SK-N-SH (cell line): Measurements from ENCODE around the gene PFKFB3. TPM values are rescaled to one million over a fixed set of nuclear protein-coding genes. Genes with fewer than 3 reads are reported as not detected.

Experiments used
- CTCF ChIA-PET: fragments of 300-600, 350-600 bp; formaldehyde crosslinking; extraction: SDS; loops from one replicate; lab custom pipeline; 2021; lab: Yijun Ruan, JAX
- POLR2A ChIA-PET: fragments of 350-600 bp; sonication (Branson Sonifier 250); formaldehyde crosslinking; extraction: SDS; loops from one replicate; lab custom pipeline; 2020; ENCODE audit warnings: antibody characterized with exemption, inconsistent platforms; lab: Yijun Ruan, JAX
- DNase-seq: peaks from one replicate; pipeline ENCODE4 v3.0.0; 2012
- H2AFZ ChIP-seq: fragments of 200-600 bp; sonication (generic); 2 replicates; pipeline ENCODE4 v1.8.1; 2016; ENCODE audit warnings: antibody characterized with exemption, mild to moderate bottlenecking, low read depth
- H3F3A ChIP-seq: fragments of 200-600 bp; sonication (generic); replicated peaks from 2 replicates; pipeline ENCODE3; 2016; ENCODE audit warnings: antibody characterized with exemption, mild to moderate bottlenecking; ENCODE audit not compliant: insufficient read depth
- H3K27ac ChIP-seq, 2 experiments: fragments of 200-500 bp in 1 of 2; fragments of 200-600 bp in 1 of 2; sonication (Bioruptor generic) in 1 of 2; sonication (generic), shearing (Covaris generic) in 1 of 2; 2 replicates each; pipeline versions ENCODE4 v1.5.1 to v1.6.1; 2014 to 2016; ENCODE audit warnings: low read depth in 2 of 2, inconsistent platforms in 1 of 2, low read length in 1 of 2, mild to moderate bottlenecking in 1 of 2, mixed read lengths in 1 of 2
- H3K27me3 ChIP-seq: fragments of 200-600 bp; sonication (generic), shearing (Covaris generic); 2 replicates; pipeline ENCODE4 v1.6.1; 2016; ENCODE audit warnings: mixed run types; ENCODE audit not compliant: insufficient read depth
- H3K36me3 ChIP-seq, 2 experiments: fragments of 200-500 bp in 1 of 2; fragments of 200-600 bp in 1 of 2; sonication (Bioruptor generic) in 1 of 2; sonication (generic) in 1 of 2; replicated peaks in 1 of 2; 2 replicates each; pipeline versions ENCODE3 to v1.5.1; 2014 to 2016; ENCODE audit warnings: low read length in 1 of 2, mild to moderate bottlenecking in 1 of 2; ENCODE audit not compliant: insufficient read depth in 2 of 2, control insufficient read depth in 1 of 2
- H3K4me1 ChIP-seq, 2 experiments: fragments of 200-500 bp in 1 of 2; fragments of 200-600 bp in 1 of 2; sonication (Bioruptor generic) in 1 of 2; sonication (generic), shearing (Covaris generic) in 1 of 2; 2 replicates each; pipeline versions ENCODE4 v1.5.1 to v1.6.1; 2014 to 2016; ENCODE audit warnings: low read depth in 1 of 2, low read length in 1 of 2, mixed run types in 1 of 2; ENCODE audit not compliant: insufficient read depth in 2 of 2, control insufficient read depth in 1 of 2
- H3K4me2 ChIP-seq: fragments of 200-600 bp; sonication (generic), shearing (Covaris generic); 2 replicates; pipeline ENCODE4 v1.6.1; 2017; ENCODE audit warnings: mixed run types
- H3K4me3 ChIP-seq, 2 experiments: fragments of 200-500 bp in 1 of 2; fragments of 200-600 bp in 1 of 2; sonication (Bioruptor generic) in 1 of 2; sonication (generic), shearing (Covaris generic) in 1 of 2; 2 replicates each; pipeline versions ENCODE4 v1.5.1 to v1.8.1; 2014 to 2016; ENCODE audit warnings: low read depth in 2 of 2, inconsistent platforms in 1 of 2, low read length in 1 of 2, mild to moderate bottlenecking in 1 of 2, mixed read lengths in 1 of 2, moderate library complexity in 1 of 2
- H3K79me2 ChIP-seq: fragments of 200-600 bp; sonication (generic); 2 replicates; pipeline ENCODE4 v1.8.1; 2017; ENCODE audit warnings: mild to moderate bottlenecking; ENCODE audit not compliant: insufficient read depth
- H3K9ac ChIP-seq: fragments of 200-600 bp; sonication (generic); 2 replicates; pipeline ENCODE4 v1.6.1; 2017; ENCODE audit warnings: mixed run types
- H3K9me2 ChIP-seq: fragments of 200-600 bp; sonication (generic); 2 replicates; pipeline ENCODE4 v1.6.1; 2017; ENCODE audit warnings: mixed run types
- H3K9me3 ChIP-seq: fragments of 200-600 bp; sonication (generic); 2 replicates; pipeline ENCODE4 v1.6.1; 2017; ENCODE audit warnings: mixed run types, mild to moderate bottlenecking, moderate library complexity
- H4K20me1 ChIP-seq: fragments of 200-600 bp; sonication (generic); 2 replicates; pipeline ENCODE4 v1.6.1; 2017; ENCODE audit warnings: mild to moderate bottlenecking, mixed run types; ENCODE audit not compliant: insufficient read depth
- CHD2 ChIP-seq: fragments of 150-350 bp; IDR thresholded peaks from 2 replicates; pipeline ENCODE4 v1.6.1; 2018; ENCODE audit warnings: low read length; ENCODE audit not compliant: partially characterized antibody
- ELF1 ChIP-seq: IDR thresholded peaks from 2 replicates; pipeline ENCODE4 v1.4.0; 2012
- EP300 ChIP-seq, 2 experiments: IDR thresholded peaks; 2 replicates each; pipeline versions ENCODE4 v1.4.0 to v1.6.1; 2012; ENCODE audit warnings: borderline replicate concordance in 1 of 2, low read depth in 1 of 2, low read length in 1 of 2
- EZH2phosphoT487 ChIP-seq: fragments of 200-600 bp; sonication (generic); IDR thresholded peaks from 2 replicates; pipeline ENCODE4 v1.6.1; 2017; ENCODE audit warnings: low read depth, mixed run types, mild to moderate bottlenecking, antibody characterized with exemption, moderate library complexity, borderline replicate concordance
- FOSL2 ChIP-seq: IDR thresholded peaks from 2 replicates; pipeline ENCODE4 v1.4.0; 2012; ENCODE audit warnings: low read depth, mild to moderate bottlenecking, moderate library complexity, borderline replicate concordance
- MEF2A ChIP-seq: IDR thresholded peaks from 2 replicates; pipeline ENCODE4 v1.4.0; 2012; ENCODE audit warnings: low read depth, borderline replicate concordance
- NFIC ChIP-seq: IDR thresholded peaks from 2 replicates; pipeline ENCODE4 v1.4.0; 2012; ENCODE audit warnings: borderline replicate concordance
- POLR2AphosphoS5 ChIP-seq: IDR thresholded peaks from 2 replicates; pipeline ENCODE4 v1.6.1; 2012; ENCODE audit warnings: low read depth, low read length
- RCOR1 ChIP-seq: fragments of 150-350 bp; IDR thresholded peaks from 2 replicates; pipeline ENCODE4 v1.6.1; 2017; ENCODE audit warnings: antibody characterized with exemption, low read length
- REST ChIP-seq: IDR thresholded peaks from 2 replicates; pipeline ENCODE4 v1.6.1; 2012; ENCODE audit warnings: mild to moderate bottlenecking, low read depth, low read length, moderate library complexity
- RFX5 ChIP-seq: IDR thresholded peaks from 2 replicates; pipeline ENCODE4 v1.6.1; 2012; ENCODE audit warnings: mild to moderate bottlenecking, improper control_type of control experiment, low read length
- RXRA ChIP-seq: IDR thresholded peaks from 2 replicates; pipeline ENCODE4 v1.4.0; 2012; ENCODE audit warnings: low read depth, mild to moderate bottlenecking, borderline replicate concordance
- SIN3A ChIP-seq: IDR thresholded peaks from 2 replicates; pipeline ENCODE4 v1.6.1; 2012; ENCODE audit warnings: low read depth, mild to moderate bottlenecking, low read length, moderate library complexity, borderline replicate concordance
- TCF12 ChIP-seq: IDR thresholded peaks from 2 replicates; pipeline ENCODE4 v1.4.0; 2012
- TEAD4 ChIP-seq: IDR thresholded peaks from 2 replicates; pipeline ENCODE4 v1.4.0; 2012; ENCODE audit warnings: mild to moderate bottlenecking, borderline replicate concordance; ENCODE audit not compliant: insufficient read depth
- USF1 ChIP-seq: IDR thresholded peaks from 2 replicates; pipeline ENCODE4 v1.4.0; 2012; ENCODE audit warnings: low read depth, borderline replicate concordance
- USF2 ChIP-seq: fragments of 150-350 bp; IDR thresholded peaks from 2 replicates; pipeline ENCODE4 v1.6.1; 2017; ENCODE audit warnings: antibody characterized with exemption, low read length, low read depth, borderline replicate concordance
- YY1 ChIP-seq: IDR thresholded peaks from 2 replicates; pipeline ENCODE4 v1.4.0; 2012; ENCODE audit warnings: low read depth, mild to moderate bottlenecking
- ZBTB33 ChIP-seq: IDR thresholded peaks from 2 replicates; pipeline ENCODE4 v1.4.0; 2012; ENCODE audit warnings: low read depth, borderline replicate concordance
- polyA plus RNA-seq, 3 experiments: library from polyadenylated mRNA; depleted of rRNA; stranded (reverse); fragments of >200 nt; gene quantifications; 2 replicates each; pipeline ENCODE4 v1.2.3, GENCODE V29; 2012
- TF ChIP-seq, protein P1 (sequence below): IDR thresholded peaks from 2 replicates; pipeline ENCODE4 v1.4.0; 2012; ENCODE audit warnings: low read depth

Gene PFKFB3
- polyA plus RNA-seq, 1 of the 3 experiments (the other 2 are of a cell fraction) = 59.7 TPM

DNA sequence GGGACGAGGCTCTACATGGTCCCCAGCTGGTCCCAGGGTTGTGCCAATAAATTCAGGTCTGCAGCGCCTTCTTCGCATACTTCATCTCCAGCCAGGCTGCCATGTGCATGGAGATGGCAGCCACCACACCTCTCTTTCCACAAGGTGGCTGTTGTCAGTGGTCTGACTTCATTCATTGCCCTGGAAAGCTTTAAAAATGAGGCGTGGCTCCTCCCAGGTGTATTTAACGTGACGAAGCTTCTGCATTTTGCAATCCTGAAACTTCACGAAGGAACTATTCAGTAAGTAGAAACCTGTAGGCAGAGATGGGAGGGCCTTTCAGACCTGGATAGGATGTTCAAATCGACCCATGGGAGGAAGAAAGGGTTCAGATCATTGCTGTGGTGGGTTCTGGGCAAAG is 53.7 kb downstream of the PFKFB3 start (continued):
- TF ChIP-seq USF1 (no peak), NFIC (no peak), YY1 (no peak), POLR2AphosphoS5 (no peak), ZBTB33 (no peak)

GRCh38 chr10:6259153-6259552 is 56.4 kb downstream of the PFKFB3 start:
- no peak overlapping the region for H3K9ac ChIP-seq
- H3K4me3 ChIP-seq = no peak overlapping the region
- H3K4me1 ChIP-seq = no peaks in the 10 kb centered on the region
- H2AFZ ChIP-seq = no peak overlapping the region
- H3K4me2 ChIP-seq = no peak overlapping the region
- no peak overlapping the region for H3K27ac ChIP-seq
- no peaks in the 10 kb centered on the region for H3K9me2 ChIP-seq
- ChIA-PET POLR2A (no interaction called here), CTCF (no interaction called here)
- no peaks in the 10 kb centered on the region for H3F3A ChIP-seq
- no peaks in the 10 kb centered on the region for H3K79me2 ChIP-seq
- TF ChIP-seq MEF2A (no peak), EZH2phosphoT487 (no peak), RXRA (no peak), USF1 (no peak), EP300 (IDR thresholded peaks at IDR 0.05; ENCODE audit: borderline replicate concordance in 1 of 2, low read depth in 1 of 2, low read length in 1 of 2) (no peak), FOSL2 (no peak), REST (no peak), USF2 (no peak), POLR2AphosphoS5 (no peak), NFIC (no peak), RCOR1 (no peak), YY1 (no peak), ELF1 (no peak), RFX5 (no peak), TEAD4 (no peak), TCF12 (no peak), ZBTB33 (no peak), SIN3A (no peak), CHD2 (no peak)
- TF ChIP-seq, protein P1, sequence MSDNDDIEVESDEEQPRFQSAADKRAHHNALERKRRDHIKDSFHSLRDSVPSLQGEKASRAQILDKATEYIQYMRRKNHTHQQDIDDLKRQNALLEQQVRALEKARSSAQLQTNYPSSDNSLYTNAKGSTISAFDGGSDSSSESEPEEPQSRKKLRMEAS = no peak
- TF ChIP-seq, all 33 proteins: peak for 0
- Histone ChIP-seq H4K20me1 (no peaks in the 10 kb centered on the region), H3K27me3 (no peaks in the 10 kb centered on the region), H3K36me3 (no peaks in the 10 kb centered on the region), H3K9me3 (no peaks in the 10 kb centered on the region; the same call in 1 of the 2 replicates)
- DNase-seq = no peak
